HG02623 (cell line): ENCODE measurements around the gene PPP3CB.
"Not testable (repeated sequence)": the region's sequence is repeated elsewhere in the genome, so short reads cannot be mapped to it uniquely, and the experiment has no call there.

ENCODE experiments used
- ATAC-seq: cut with Tn5 transposase; IDR thresholded peaks from one replicate; pipeline ENCODE4 v1.9.1; 2021; ENCODE audit warnings: moderate library complexity; ENCODE audit not compliant: unreplicated experiment

Gene PPP3CB

DNA sequence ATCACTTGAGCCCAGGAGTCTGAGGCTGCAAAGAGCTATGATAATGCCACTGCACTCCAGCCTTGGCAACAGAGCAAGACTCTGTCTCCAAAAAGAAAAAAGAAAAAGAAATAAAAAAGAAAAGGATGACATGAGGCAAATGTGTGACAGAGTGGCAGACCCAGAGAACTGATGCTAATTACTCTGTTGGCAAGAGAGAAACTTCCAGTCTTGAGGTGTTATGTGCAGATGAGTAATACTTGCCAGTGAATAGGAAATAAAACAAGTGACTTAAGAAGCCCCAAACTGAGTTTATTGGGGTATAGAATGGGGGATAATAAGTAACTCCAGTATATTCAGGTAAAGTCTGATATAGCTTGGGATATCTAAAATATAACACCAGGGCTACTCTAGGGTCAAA lies 72.5 kb downstream of the PPP3CB start:
- ATAC-seq: no peak

DNA sequence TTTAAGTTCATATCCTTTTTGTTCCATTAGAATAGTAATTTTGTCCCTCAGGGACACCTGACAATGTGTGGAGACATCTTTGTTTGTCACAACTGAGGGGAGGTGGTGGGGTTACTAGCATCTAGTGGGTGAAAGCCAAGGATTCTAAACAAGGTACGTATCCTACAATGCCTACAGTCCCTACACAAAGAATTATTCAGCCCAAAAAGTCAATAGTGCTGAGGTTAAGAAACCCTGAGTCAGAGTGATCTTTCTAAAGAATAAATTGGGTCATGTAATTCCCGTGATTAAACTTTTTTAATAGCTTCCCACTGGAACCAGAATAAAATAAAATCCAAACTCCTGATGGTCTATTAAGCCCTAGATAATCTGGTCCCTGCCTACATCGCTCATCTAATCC lies 79.3 kb downstream of the PPP3CB start:
- ATAC-seq: no peak

DNA sequence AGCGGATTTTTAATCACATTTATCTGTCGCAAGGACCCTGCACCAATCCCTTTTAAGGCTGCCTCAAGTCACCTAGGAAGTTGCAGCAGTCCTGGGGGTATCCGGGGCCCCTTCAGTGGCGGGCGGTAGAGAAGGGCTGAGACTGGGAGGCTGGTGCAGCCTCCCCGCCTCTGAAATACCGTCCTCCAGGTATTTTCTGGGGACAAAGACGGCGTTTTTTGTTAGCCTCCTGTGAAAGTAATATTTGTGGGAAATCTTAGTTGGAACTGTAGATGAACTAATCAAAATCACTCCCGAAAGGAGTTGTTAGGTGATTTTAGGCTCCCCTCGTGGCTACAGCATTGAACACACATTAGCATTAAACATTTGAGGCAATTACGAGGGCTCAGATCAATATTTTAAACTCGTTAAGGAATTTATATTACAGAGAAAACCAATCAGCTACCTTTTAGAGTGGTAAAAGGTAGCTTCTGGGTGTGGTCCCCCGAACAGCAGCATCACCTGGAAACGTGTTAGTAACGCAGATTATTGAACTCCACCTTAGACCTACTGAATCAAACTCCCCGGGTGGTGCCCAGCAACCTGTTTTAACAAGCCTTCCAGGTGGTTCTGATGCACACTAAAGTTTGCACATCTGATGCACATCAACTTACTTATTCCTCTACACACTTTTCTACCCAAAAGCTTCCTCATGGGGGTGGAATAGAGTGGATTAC lies 81.4 kb downstream of the PPP3CB start:
- peak; percentile 23 for ATAC-seq

DNA sequence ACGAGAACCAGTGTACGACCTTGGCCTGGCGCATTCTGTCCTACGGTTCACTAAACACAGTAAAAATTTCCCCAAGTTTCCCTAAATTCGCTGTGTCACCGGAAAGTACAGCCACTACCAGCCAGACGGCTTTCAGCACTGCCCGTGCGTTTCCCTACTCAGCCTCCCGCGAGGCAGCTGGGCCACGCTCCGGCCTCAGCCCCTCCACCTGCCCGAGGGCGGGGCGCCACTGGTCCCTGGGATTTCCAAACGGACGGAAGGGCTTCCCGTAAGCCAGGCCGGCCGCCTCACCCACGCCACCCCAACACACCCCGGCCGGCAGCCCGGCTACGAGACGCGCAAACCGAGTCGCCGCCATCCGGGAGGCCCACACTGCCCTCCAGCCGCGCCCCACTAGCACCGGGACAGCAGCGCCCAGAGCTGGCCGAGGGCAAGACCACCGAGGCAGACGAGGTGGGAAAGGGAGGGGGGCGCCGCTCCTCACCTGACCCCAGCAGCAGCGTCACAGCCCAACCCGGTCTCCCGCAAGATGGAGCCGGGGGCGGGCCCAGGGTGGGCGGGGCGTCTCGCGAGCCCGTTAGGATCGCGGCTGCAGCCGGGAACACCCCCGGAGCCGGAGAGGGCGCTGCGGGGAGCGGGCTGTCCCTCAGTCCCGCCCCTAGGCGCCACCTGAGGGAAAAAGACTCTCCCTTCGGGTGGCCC lies 82.1 kb downstream of the PPP3CB start, which contains the start of gene ANXA7:
Gene ANXA7, minus strand, starts transcription at position 531 of the 702 bp plus-strand sequence. CDS start 13,202 bp downstream, outside the sequence.
- ATAC-seq: peak; percentile 83

DNA sequence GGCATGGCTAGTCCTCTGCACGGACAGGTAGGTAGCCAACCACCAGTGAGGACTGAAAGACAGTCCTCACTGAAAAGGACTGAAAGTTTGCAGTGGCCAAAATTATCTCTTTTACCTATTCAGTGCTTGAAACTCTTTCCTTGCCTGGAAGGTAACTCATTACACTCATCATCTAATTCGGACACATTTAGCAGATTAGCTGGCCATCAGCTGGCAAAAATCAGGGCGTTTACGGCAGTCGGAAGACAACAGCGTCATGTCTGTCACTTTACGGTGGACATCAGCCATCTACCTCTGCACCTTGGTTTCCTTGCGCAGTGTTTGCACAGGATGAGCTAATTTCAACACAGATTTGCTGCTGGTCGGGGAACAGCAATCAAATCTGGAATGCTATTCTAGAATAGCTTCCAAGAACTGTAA lies 82.7 kb downstream of the PPP3CB start:
- peak; percentile 9 for ATAC-seq

DNA sequence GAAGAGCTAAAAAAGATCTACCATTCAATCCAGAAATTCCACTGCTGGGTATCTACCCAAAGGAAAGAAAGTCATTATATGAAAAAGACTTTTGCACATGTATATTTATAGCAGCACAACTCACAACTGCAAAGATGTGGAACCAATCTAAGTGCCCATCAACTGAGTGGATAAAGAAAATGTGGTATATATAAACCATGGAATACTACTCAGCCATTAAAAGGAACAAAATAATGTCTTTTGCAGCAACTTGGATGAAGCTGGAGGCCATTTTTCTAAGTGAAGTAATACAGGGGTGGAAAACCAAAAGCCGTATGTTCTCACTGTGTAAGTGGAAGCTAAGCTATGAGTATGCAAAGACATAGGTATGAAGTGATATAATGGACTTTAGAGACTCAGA lies 84.9 kb downstream of the PPP3CB start:
- ATAC-seq: no peak

DNA sequence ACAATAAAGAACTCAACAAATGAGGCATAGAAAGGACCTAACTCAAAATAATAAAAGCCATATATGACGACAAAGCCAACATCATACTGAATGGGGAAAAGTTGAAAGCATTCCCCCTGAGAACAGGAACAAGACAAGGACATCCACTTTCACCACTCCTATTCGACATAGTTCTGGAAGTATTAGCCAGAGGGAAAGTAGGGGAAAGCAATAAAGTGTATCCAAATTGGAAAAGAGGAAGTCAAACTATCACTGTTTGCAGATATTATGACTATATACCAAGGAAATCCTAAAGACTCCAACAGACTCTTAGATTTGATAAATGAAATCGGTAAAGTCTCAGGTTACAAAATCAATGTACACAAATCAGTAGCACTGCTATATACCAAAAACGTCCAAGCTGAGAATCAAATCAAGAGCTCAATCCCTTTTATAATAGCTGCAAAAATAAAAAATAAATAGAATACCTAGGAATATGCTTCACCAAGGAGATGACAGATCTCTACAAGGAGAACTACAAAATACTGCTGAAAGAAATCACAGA lies 86.8 kb downstream of the PPP3CB start:
- no peak for ATAC-seq

DNA sequence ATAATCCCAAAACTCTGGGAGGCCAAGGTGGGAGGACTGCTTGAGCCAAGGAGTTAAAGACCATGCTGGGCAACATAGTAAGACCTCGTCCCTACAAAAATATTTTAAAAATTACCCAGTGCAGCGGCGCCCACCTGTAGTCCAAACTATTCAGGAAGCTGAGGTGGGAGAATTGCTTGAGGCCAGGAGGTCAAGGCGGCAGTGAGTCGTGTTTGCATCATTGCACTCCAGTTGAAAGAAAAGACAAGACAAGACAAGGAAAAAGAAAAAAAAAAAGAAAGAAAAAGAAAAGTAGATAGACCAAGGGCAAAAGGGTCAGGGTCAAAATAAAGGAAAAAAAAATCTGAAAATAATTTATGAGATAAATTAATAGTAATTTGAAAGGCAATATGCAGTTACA lies 87.8 kb downstream of the PPP3CB start:
- ATAC-seq: no peak

DNA sequence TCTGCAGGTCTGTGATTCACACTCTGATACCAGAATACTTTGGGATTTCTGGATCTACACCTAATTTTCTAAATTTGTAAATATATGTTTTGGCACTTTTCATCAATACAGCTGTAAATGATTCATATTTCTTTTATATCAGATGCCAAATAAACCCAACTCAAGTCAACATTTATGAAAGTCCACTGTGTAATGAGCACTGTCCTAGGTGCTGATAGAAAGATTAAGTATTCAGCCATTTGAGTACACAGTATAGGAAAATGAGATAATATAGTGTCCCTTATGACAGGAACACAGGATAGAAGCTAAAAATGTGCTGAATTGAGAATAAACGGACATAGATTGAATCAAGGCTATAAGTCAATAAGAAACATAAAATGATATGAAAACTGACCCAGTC lies 88.3 kb downstream of the PPP3CB start:
- ATAC-seq: no peak

DNA sequence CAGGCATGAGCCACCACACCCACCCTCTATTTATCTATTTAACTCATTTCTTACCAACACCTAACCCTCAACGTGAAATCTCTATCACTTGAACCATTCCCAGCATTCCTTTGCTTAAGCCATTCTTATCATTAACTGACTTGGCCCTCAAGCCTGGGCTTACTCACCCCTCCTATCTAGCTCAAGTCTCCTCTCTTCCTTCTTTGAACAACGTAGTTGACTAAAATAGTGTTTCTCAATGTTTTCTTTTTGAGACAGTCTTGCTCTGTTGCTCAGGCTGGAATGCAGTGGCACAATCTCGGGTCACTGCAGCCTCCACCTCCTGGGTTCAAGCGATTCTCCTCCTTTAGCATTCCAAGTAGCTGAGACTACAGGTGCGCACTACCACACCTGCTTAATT lies 89.0 kb downstream of the PPP3CB start:
- ATAC-seq: no peak

DNA sequence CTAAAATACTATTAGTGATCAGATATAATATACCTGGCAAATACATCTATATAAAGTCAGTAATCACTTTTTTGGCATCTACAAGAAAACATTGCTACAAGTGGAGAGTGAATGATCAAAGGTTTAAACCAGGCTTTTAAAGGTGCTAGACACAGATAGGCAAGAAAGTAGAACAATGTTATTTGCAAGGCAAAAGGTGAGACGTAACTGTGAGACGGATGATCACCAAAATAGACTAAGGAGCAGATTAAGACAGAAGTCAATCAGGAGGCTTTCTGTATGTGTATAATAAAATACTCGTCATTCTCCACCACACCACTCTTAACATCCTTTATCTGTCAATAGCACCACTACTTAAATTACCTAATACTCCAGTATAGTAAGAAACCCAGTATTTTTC lies 90.3 kb downstream of the PPP3CB start:
- no peak for ATAC-seq

DNA sequence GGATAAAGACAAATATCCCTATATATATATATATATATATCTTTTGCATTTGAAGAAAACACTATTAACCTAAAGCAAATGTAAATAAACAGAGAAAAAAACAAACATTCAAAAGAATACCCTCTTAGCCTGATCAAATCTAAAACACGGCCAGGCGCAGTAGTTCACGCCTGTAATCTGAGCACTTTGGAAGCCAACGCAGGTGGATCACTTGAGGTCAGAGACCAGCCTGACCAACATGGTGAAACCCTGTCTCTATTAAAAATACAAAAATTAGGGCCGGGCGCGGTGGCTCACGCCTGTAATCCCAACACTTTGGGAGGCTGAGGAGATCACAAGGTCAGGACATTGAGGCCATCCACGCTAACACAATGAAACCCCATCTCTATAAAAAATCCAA lies 91.1 kb downstream of the PPP3CB start:
- no peak for ATAC-seq

DNA sequence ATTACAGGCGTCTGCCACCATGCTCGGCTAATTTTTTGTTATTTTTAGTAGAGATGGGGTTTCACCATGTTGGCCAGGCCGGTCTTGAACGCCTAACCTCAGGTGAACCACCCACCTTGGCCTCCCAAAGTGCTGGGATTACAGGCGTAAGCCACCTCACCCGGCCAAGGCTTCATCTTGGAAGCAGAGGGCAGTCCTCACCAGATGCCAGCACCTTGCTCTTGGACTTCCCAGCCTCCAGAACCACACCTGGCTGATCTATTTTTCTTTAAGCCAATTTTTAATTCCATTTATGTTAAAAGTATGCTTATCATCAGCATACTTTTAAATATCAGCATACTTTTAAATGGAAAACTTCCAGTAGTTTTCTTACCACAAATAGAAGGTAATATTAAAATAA lies 94.2 kb downstream of the PPP3CB start:
- no peak for ATAC-seq

DNA sequence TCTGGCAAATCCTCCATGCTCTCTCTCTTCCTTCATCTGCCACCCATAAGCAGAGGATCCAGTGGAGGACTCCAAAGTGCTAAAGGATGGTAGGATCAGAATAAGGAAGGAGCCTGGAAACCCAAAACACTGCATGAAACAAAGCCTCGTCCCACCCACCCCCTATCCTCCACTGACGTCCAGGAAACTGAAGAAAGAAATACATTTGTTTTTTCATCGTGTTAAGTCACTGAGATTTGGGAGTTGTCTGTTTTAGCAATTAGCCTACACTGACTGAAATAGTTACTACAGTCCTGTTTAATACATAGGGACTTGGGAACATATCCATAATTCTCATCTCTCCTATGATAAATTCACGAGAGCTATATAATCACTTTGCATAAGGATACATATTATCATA lies 96.8 kb downstream of the PPP3CB start:
- ATAC-seq: no peak

DNA sequence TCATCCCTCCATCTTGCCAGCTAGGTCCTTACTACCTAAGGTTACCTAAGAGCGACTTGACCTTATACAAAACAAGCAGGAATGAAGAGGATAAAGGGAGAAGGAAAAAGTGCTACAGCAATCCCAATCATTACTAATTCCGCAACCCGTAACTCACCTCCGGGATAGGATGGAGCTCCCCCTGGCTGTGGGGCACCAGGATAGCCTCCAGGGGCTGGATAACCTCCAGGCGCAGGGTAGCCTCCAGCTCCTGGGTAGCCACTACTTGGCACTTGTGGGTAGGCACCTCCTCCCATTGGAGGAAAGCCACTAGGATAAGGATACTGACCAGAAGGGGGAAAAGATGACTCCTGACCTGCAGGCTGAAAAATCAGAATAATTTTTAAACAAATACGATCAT lies 97.8 kb downstream of the PPP3CB start:
- ATAC-seq: no peak

DNA sequence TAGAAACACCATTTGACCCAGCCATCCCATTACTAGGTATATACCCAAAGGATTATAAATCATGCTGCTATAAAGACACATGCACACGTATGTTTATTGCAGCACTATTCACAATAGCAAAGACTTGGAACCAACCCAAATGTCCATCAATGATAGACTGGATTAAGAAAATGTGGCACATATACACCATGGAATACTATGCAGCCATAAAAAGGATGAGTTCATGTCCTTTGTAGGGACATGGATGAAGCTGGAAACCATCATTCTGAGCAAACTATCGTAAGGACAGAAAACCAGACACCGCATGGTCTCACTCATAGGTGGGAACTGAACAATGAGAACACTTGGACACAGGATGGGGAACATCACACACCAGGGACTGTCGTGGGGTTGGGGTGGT lies 101.5 kb downstream of the PPP3CB start:
- not testable (repeated sequence) for ATAC-seq

DNA sequence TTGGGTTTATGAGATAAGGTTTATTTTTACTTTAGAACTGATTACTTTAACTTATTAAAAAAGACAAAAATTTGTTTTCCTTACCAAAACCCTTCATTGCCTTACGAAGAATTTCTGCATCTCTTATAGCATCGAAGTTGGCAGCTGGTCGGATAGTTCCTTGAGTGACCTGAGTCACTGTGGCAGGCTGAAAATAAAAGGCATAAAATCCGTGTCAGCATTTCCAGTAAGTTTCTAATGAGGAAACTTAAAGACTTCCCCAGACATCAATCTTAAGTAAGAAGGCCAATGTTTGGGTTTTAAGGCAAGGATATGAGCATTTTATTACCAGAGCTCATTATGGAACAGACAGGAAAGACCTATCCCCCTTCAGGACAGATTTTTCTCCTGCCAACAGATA lies 107.6 kb downstream of the PPP3CB start:
- ATAC-seq: no peak

DNA sequence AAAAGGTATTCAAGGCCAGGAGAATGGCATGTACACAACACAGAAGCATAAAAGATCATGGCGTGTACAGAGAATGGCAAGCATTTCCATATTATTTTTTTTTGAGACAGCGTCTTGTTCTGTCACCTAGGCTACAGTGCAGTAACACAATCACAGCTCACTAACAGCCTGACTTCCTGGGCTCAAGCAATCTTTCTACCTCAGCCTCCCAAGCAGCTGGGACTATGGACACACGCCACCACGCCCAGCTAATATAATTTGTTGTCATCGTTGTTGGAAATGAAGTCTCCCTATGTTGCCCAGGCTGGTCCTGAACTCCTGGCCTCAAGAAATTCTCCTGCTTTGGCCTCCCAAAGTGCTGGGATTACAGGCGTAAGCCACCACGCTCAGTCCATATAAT lies 109.2 kb downstream of the PPP3CB start:
- ATAC-seq: no peak
